Measurements from ENCODE around the gene LVRN.

Gene LVRN

DNA sequence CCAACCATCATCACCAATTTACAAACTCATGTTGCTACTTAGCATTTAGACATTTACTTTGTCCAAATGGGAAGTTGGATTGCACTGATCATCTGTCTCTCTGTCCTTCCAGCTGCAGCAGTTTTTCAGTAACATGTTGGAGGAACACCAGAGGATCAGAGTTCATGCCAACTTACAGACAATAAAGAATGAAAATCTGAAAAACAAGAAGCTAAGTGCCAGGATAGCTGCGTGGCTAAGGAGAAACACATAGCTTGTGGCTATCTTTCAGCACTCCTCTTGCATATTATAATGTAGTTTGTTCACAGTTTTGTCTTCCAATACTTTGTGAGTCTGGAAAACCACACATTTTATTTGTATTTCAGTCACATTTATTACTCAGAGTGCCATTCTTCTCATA, 63.6 kb downstream of the LVRN start:
- H3K27ac ChIP-seq, result no peak overlapping the region
- TF ChIP-seq ZFX (IDR thresholded peaks at IDR 0.05; ENCODE audit: borderline replicate concordance), result no peak
- TF ChIP-seq, protein P1, sequence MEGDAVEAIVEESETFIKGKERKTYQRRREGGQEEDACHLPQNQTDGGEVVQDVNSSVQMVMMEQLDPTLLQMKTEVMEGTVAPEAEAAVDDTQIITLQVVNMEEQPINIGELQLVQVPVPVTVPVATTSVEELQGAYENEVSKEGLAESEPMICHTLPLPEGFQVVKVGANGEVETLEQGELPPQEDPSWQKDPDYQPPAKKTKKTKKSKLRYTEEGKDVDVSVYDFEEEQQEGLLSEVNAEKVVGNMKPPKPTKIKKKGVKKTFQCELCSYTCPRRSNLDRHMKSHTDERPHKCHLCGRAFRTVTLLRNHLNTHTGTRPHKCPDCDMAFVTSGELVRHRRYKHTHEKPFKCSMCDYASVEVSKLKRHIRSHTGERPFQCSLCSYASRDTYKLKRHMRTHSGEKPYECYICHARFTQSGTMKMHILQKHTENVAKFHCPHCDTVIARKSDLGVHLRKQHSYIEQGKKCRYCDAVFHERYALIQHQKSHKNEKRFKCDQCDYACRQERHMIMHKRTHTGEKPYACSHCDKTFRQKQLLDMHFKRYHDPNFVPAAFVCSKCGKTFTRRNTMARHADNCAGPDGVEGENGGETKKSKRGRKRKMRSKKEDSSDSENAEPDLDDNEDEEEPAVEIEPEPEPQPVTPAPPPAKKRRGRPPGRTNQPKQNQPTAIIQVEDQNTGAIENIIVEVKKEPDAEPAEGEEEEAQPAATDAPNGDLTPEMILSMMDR (IDR thresholded peaks at IDR 0.05), result no peak

DNA sequence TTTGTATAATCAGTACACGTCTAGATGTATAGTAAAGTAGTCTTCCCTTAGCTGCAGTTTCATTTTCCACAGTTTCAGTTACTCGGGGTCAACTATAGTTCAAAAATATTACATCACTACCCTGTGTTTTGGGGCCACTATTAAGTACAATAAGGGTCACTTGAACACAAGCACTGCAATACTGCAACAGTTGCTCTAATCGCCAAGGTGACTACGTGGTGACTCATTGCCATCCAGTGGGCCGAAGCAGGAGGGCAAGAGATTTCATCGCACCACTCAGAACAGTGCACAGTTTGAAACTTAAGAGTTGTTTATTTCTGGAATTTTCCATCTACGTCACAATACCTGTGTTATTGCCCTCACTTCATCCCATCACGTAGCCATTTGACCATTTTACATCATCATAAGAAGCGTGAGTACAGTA, 69.8 kb downstream of the LVRN start, which contains the start of gene ARL14EPL:
Gene ARL14EPL (plus strand): TSS at position 379 of the 424 bp plus-strand sequence. CDS start 18,994 bp downstream, outside the sequence.
- TF ChIP-seq, protein P1 (IDR thresholded peaks at IDR 0.05), result peak; percentile 40
- no peak for TF ChIP-seq ZFX (IDR thresholded peaks at IDR 0.05; ENCODE audit: borderline replicate concordance)
- no peak within 1 kb of the TSS for H3K27ac ChIP-seq

DNA sequence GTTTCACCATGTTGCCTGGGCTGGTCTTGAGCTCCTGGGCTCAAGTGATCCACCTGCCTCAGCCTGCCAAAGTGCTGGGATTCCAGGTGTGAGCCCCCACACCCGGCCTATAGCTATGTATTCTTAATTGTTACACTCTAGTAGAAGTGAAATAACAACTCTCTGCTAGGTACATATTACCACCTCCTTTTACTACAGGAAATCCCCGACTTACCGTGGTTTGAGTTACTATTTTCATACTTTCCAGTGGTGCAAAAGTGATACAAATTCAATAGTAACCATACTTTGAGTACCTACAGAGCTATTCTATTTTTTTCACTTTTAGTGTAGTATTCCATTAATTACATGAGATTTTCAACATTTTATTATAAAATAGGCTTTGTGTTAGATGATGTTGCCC, 70.7 kb downstream of the LVRN start:
- no peak overlapping the region for H3K27ac ChIP-seq

DNA sequence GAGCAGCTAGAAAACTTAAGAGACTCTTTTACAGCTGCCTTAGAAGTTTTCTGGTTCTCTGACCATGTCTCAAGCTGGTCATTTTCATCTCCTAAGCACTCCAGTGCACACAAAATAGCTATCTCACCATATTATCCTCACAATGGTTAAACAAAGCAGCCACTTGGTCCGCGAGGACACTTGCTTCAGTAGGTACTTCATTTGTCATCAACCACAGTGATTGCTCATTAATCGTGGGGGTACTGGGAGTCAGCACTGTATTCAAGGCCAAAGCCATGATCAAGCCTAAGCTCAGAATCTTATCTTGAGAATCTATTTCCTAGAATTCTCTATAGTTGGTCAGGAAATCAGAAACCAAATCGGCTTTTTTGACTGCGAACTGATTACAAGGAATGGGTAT, 72.8 kb downstream of the LVRN start:
- no peak for TF ChIP-seq ZFX (IDR thresholded peaks at IDR 0.05; ENCODE audit: borderline replicate concordance)
- TF ChIP-seq, protein P1 (IDR thresholded peaks at IDR 0.05), result no peak
- no peak overlapping the region for H3K27ac ChIP-seq

More for the DNA sequence above, 70.7 kb downstream of the LVRN start:
- TF ChIP-seq, protein P1 (IDR thresholded peaks at IDR 0.05), result no peak
- no peak for TF ChIP-seq ZFX (IDR thresholded peaks at IDR 0.05; ENCODE audit: borderline replicate concordance)

DNA sequence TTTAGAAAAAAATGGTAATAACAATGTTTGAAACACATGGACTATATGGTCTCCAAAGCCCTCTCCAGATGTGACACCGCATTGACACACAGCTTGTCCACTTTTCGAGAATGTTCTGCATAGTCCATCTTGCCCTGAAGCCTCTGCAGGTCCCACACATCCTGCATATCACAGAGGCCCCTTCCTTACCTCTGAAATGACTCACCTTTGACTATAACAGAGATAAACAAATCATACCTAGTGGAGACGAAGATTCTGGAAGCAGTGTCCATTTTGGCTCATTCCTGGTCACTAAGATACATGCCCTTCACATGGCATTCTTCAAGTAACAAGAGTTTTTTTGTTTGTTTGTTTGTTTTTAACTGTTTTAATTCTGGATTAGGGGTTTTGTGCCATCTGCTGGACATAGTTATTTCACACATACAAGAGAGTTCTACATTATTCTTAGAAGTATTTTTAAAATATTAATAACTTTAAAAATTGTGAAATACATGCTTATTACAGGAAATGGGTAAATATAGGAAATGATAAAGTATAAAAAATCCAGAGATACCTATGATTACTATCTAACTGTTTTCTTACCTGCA, 75.1 kb downstream of the LVRN start:
- TF ChIP-seq ZFX (IDR thresholded peaks at IDR 0.05; ENCODE audit: borderline replicate concordance), result no peak
- TF ChIP-seq, protein P1 (IDR thresholded peaks at IDR 0.05), result peak; percentile 73
- no peak overlapping the region for H3K27ac ChIP-seq

DNA sequence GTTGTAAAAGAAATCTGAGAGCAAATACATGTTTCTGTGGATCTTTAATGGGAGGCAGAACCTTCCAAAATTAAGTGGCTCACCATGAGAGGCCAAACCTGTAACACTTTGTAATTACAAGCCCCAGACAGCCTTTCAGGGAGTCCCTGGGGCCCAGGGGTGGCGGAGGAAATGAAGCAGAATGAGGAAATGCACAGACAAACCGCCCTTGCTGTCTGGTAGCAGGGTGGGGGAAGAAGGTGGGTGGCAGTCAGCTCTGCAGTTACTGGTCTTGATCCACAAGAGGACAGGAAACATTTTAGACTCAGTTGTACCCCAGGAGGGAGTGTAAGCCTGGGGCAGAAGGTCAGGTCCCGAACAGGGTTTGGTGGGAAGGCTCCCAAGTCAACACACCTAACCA, 76.5 kb downstream of the LVRN start:
- TF ChIP-seq, protein P1 (IDR thresholded peaks at IDR 0.05), result no peak
- no peak for TF ChIP-seq ZFX (IDR thresholded peaks at IDR 0.05; ENCODE audit: borderline replicate concordance)
- no peak overlapping the region for H3K27ac ChIP-seq

DNA sequence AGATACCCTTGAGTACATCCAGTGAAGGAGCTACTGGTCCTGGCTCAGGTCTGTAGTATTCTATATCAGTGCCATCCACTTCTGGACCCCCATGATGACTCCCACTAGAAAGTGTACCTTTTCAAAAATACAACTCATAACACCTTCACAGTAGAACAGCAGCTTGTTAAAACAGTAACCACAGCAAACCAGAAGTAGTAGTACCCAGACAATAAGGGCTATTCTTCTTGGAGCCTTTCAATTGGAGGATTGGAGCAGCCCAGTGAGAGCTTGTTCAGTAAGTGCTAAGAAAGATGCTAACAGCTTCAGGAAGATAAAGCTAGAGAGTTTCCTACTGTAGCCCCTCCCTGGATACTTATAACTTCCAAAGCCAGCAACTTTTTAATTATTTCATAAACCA, 80.1 kb downstream of the LVRN start:
- no peak for TF ChIP-seq ZFX (IDR thresholded peaks at IDR 0.05; ENCODE audit: borderline replicate concordance)
- TF ChIP-seq, protein P1 (IDR thresholded peaks at IDR 0.05), result no peak

More for the DNA sequence above, 80.1 kb downstream of the LVRN start:
- H3K27ac ChIP-seq, result no peak overlapping the region
